Smooth muscle cell (in vitro differentiated cells): ENCODE data around the gene ENKD1. TPM values are rescaled to one million over a fixed set of nuclear protein-coding genes. Genes with fewer than 3 reads are reported as not detected.
A peak's percentile ranks its signal among the peaks of the same experiment; 100 is the strongest.

Source experiments
- DNase-seq: peaks from one replicate; lab custom pipeline; 2025; ENCODE audit not compliant: unreplicated experiment; lab: John Stamatoyannopoulos, UW
- H2AFZ ChIP-seq: fragments of 200-600 bp; sonication (generic); 2 replicates; pipeline ENCODE4 v1.6.0; 2016; ENCODE audit warnings: antibody characterized with exemption, low read depth, mild to moderate bottlenecking
- H3F3A ChIP-seq: fragments of 200-600 bp; sonication (generic); 2 replicates; pipeline ENCODE4 v1.6.0; 2017; ENCODE audit warnings: antibody characterized with exemption, low read depth
- H3K27ac ChIP-seq: fragments of 200-600 bp; sonication (generic); 2 replicates; pipeline ENCODE4 v1.5.1; 2016; ENCODE audit warnings: low read depth, mild to moderate bottlenecking
- H3K27me3 ChIP-seq: fragments of 200-600 bp; sonication (generic); 2 replicates; pipeline ENCODE4 v1.6.1; 2016; ENCODE audit warnings: low read depth, mild to moderate bottlenecking
- H3K36me3 ChIP-seq: fragments of 200-600 bp; sonication (generic); 2 replicates; pipeline ENCODE4 v1.5.1; 2016; ENCODE audit warnings: low read depth
- H3K4me1 ChIP-seq: fragments of 200-600 bp; sonication (generic); 2 replicates; pipeline ENCODE4 v1.5.1; 2016; ENCODE audit warnings: low read depth
- H3K4me2 ChIP-seq: fragments of 200-600 bp; sonication (generic); 2 replicates; pipeline ENCODE4 v1.6.0; 2016; ENCODE audit warnings: mild to moderate bottlenecking
- H3K4me3 ChIP-seq: fragments of 200-600 bp; sonication (generic); 2 replicates; pipeline ENCODE4 v1.5.1; 2016; ENCODE audit warnings: mild to moderate bottlenecking
- H3K79me2 ChIP-seq: fragments of 200-600 bp; sonication (generic); 2 replicates; pipeline ENCODE4 v1.6.0; 2016; ENCODE audit warnings: low read depth, mild to moderate bottlenecking
- H3K9ac ChIP-seq: fragments of 200-600 bp; sonication (generic); 2 replicates; pipeline ENCODE4 v1.6.0; 2016; ENCODE audit warnings: low read depth
- H3K9me3 ChIP-seq: fragments of 200-600 bp; sonication (generic); replicated peaks from 2 replicates; pipeline ENCODE4 v1.5.1; 2016; ENCODE audit warnings: low read depth
- H4K20me1 ChIP-seq: fragments of 200-600 bp; sonication (generic); 2 replicates; pipeline ENCODE4 v1.6.0; 2016; ENCODE audit warnings: low read depth
- WGBS: methylation state at CpG from one replicate; pipeline ENCODE4 v1.1.7; 2016; ENCODE audit warnings: low lambda C conversion rate; 5-methylcytosine and 5-hydroxymethylcytosine counted together
- polyA plus RNA-seq: library from polyadenylated mRNA; unstranded; fragments of >200 nt; fragmentation: Nextera tagmentation; extraction: Ambion mirVana; gene quantifications from 2 replicates; pipeline ENCODE4 v1.2.1, GENCODE V29; 2016
- total RNA-seq: library from RNA; depleted of rRNA; stranded (reverse); fragments of >200 nt; gene quantifications from 2 replicates; pipeline ENCODE4 v1.2.3, GENCODE V29; 2014
- TF ChIP-seq, protein P1 (sequence below): fragments of 200-600 bp; sonication (generic); IDR thresholded peaks from 2 replicates; pipeline ENCODE4 v1.5.1; 2017; ENCODE audit warnings: borderline replicate concordance, mild to moderate bottlenecking, antibody characterized with exemption; ENCODE audit not compliant: insufficient read depth, poor library complexity, severe bottlenecking

The ENKD1 gene
- total and polyA plus RNA-seq, 2 experiments from 2014 or later, result 9.8 to 14.2 TPM

DNA sequence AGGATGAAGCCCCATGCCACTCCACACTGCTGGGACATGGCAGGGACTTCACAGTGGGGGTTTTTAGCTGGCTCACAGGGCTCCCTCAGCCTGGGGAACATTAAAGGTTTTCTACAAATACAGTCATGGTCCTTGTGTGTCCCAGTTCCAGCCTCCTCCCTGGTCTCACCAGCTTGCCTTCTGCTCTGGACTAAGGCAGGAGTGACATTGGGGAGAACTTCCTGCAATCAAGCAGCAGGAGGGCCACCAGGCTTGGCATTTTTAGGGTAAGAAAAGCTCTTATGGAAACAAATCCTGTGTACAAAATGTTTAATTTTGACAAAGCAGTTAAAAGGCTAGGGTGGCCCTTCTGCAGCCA, 3.9 kb downstream of the ENKD1 start:
- TF ChIP-seq, protein P1, sequence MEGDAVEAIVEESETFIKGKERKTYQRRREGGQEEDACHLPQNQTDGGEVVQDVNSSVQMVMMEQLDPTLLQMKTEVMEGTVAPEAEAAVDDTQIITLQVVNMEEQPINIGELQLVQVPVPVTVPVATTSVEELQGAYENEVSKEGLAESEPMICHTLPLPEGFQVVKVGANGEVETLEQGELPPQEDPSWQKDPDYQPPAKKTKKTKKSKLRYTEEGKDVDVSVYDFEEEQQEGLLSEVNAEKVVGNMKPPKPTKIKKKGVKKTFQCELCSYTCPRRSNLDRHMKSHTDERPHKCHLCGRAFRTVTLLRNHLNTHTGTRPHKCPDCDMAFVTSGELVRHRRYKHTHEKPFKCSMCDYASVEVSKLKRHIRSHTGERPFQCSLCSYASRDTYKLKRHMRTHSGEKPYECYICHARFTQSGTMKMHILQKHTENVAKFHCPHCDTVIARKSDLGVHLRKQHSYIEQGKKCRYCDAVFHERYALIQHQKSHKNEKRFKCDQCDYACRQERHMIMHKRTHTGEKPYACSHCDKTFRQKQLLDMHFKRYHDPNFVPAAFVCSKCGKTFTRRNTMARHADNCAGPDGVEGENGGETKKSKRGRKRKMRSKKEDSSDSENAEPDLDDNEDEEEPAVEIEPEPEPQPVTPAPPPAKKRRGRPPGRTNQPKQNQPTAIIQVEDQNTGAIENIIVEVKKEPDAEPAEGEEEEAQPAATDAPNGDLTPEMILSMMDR, result no peak

GRCh38 chr16:67661886-67662652, 4.5 kb downstream of the ENKD1 start:
- Histone ChIP-seq H3F3A (peaks cover 4% of the 10 kb centered on the region), H3K27me3 (no peaks in the 10 kb centered on the region), H3K4me1 (peaks cover 7% of the 10 kb centered on the region), H4K20me1 (peaks cover 7% of the 10 kb centered on the region), H3K27ac (no peak overlapping the region), H3K36me3 (no peaks in the 10 kb centered on the region), H3K79me2 (no peaks in the 10 kb centered on the region), H2AFZ (no peak overlapping the region), H3K4me3 (no peak overlapping the region), H3K9ac (no peak overlapping the region), H3K4me2 (no peak overlapping the region), H3K9me3 (no peaks in the 10 kb centered on the region)
- TF ChIP-seq, protein P1, result no peak
- WGBS, result 96% methylated on average over 34 of the region's 34 CpGs
- DNase-seq, result no peak

More for the DNA sequence above, 3.9 kb downstream of the ENKD1 start:
- H3K4me1 ChIP-seq, result peaks cover 12% of the 10 kb centered on the region
- peaks cover 7% of the 10 kb centered on the region for H4K20me1 ChIP-seq
- no peak overlapping the region for H3K27ac ChIP-seq
- no peak overlapping the region for H2AFZ ChIP-seq
- H3K9me3 ChIP-seq, result no peaks in the 10 kb centered on the region
- no peak overlapping the region for H3K9ac ChIP-seq
- H3K79me2 ChIP-seq, result no peaks in the 10 kb centered on the region
- H3K27me3 ChIP-seq, result no peaks in the 10 kb centered on the region
- H3K36me3 ChIP-seq, result no peaks in the 10 kb centered on the region
- H3K4me2 ChIP-seq, result no peak overlapping the region
- H3F3A ChIP-seq, result peaks cover 4% of the 10 kb centered on the region
- no peak for DNase-seq
- no peak overlapping the region for H3K4me3 ChIP-seq

DNA sequence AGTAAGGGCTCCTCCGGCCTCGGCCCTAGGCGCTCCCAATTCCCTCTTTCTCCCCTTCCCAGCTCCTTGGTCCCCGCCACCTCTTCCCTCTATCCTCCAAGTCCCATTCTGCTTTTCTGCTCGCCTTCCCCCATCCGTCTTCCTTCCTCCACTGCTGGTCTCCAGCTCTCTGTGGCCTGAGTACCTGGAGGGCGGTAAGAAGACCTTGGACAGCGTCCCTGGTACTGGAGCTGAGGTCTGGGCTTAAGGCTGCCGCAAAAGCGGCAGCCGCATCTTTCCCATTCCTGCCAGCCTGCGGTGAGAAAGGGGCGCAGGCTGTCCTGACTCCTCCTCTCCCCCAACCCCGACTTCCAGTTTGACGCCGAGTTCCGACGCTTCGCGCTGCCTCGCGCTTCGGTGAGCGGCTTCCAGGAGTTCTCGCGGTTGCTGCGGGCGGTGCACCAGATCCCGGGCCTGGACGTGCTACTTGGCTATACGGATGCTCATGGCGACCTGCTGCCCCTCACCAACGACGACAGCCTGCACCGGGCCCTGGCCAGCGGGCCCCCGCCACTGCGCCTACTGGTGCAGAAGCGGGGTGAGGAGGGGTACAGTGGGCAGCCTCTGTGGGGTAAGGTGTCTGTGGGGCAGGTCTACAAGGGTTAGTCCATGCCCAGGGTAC, 5.3 kb downstream of the ENKD1 start:
- H3K79me2 ChIP-seq, result no peaks in the 10 kb centered on the region
- H3K36me3 ChIP-seq, result no peaks in the 10 kb centered on the region
- DNase-seq, result peak; percentile 48
- H3K9me3 ChIP-seq, result no peaks in the 10 kb centered on the region
- peaks cover 7% of the 10 kb centered on the region for H4K20me1 ChIP-seq
- peak overlapping the region; percentile 44 for H3K27ac ChIP-seq
- peaks cover 3% of the 10 kb centered on the region for H3K4me1 ChIP-seq
- H2AFZ ChIP-seq, result no peak overlapping the region
- no peaks in the 10 kb centered on the region for H3K27me3 ChIP-seq
- H3K4me3 ChIP-seq, result peak overlapping the region; percentile 73
- H3K4me2 ChIP-seq, result peak overlapping the region; percentile 92
- no peak overlapping the region for H3K9ac ChIP-seq
- WGBS, result 18% methylated on average over 35 of the region's 39 CpGs
- TF ChIP-seq, protein P1, result no peak
- H3F3A ChIP-seq, result peaks cover 4% of the 10 kb centered on the region
